Stimulated activated CD8-positive, alpha-beta memory T cell treated with anti-CD3 and anti-CD28 coated beads, Interleukin-15, amount 100 ng/mL, for 4 hours (primary cell): Measurements from ENCODE around the gene ZNF862.

ENCODE experiments used
- DNase-seq, 2 donors: peaks; one replicate each; pipeline ENCODE4 v3.0.0-alpha.2; 2020; ENCODE audit warnings: low read depth in 2 of 2

The ZNF862 gene

GRCh38 chr7:149845257-149845980 is 7.2 kb downstream of the ZNF862 start:
- no peak for DNase-seq

GRCh38 chr7:149846021-149846420 is 7.8 kb downstream of the ZNF862 start:
- no peak for DNase-seq

- DNase-seq, result no peak
Measured at GRCh38 chr7:149846436-149847046, 8.4 kb downstream of the ZNF862 start.

- no peak for DNase-seq
Measured at GRCh38 chr7:149849174-149849573, 11.0 kb downstream of the ZNF862 start.

GRCh38 chr7:149850007-149850594 is 11.9 kb downstream of the ZNF862 start:
- DNase-seq, result no peak

- no peak for DNase-seq
Measured at GRCh38 chr7:149850716-149851115, 12.5 kb downstream of the ZNF862 start.

- DNase-seq, result no peak
Measured at GRCh38 chr7:149851449-149851848, 13.3 kb downstream of the ZNF862 start.

- DNase-seq, result no peak
Measured at GRCh38 chr7:149853157-149853556, 15.0 kb downstream of the ZNF862 start.

- no peak for DNase-seq
Measured at GRCh38 chr7:149854611-149855360, 16.6 kb downstream of the ZNF862 start.

GRCh38 chr7:149855361-149856305 is 17.5 kb downstream of the ZNF862 start:
- DNase-seq, result no peak

- DNase-seq, result no peak
Measured at GRCh38 chr7:149856583-149856982, 18.4 kb downstream of the ZNF862 start.

- no peak for DNase-seq
Measured at GRCh38 chr7:149859369-149859768, 21.2 kb downstream of the ZNF862 start.

- DNase-seq, result no peak
Measured at GRCh38 chr7:149859876-149860275, 21.7 kb downstream of the ZNF862 start.

- no peak for DNase-seq
Measured at GRCh38 chr7:149860821-149861727, 22.9 kb downstream of the ZNF862 start.

GRCh38 chr7:149861728-149862045 is 23.5 kb downstream of the ZNF862 start:
- no peak for DNase-seq

- DNase-seq, result no peak
Measured at GRCh38 chr7:149862156-149862555, 24.0 kb downstream of the ZNF862 start.

GRCh38 chr7:149863500-149863899 is 25.3 kb downstream of the ZNF862 start:
- no peak for DNase-seq

GRCh38 chr7:149864023-149864422 is 25.8 kb downstream of the ZNF862 start:
- DNase-seq, result no peak

GRCh38 chr7:149864751-149865150 is 26.6 kb downstream of the ZNF862 start:
- no peak for DNase-seq

- DNase-seq, result no peak
Measured at GRCh38 chr7:149865437-149865836, 27.3 kb downstream of the ZNF862 start.
